GM12875 (cell line): ENCODE results near the gene PJA2.

Experiments
- H3K4me3 ChIP-seq: one replicate; pipeline ENCODE4 v1.5.1; 2011; ENCODE audit warnings: low read depth, low read length, control low read depth
- CTCF ChIP-seq: IDR thresholded peaks from 2 replicates; pipeline ENCODE4 v1.5.1; 2011; ENCODE audit warnings: low read depth, mild to moderate bottlenecking, control low read depth, inconsistent platforms, low read length, moderate library complexity, borderline replicate concordance; ENCODE audit not compliant: insufficient read depth

Gene PJA2

GRCh38 chr5:109408991-109409843 lies 557 bp downstream of the PJA2 start:
- TF ChIP-seq CTCF, result no peak
- peak overlapping the region; percentile 86 for H3K4me3 ChIP-seq

- peak overlapping the region; percentile 86 for H3K4me3 ChIP-seq
- TF ChIP-seq CTCF, result no peak
These were observed 1.9 kb downstream of the PJA2 start for GRCh38 chr5:109407913-109408312.

- no peak for TF ChIP-seq CTCF
- H3K4me3 ChIP-seq, result no peak overlapping the region
These were observed 3.1 kb downstream of the PJA2 start for GRCh38 chr5:109406719-109407118.

- no peak overlapping the region for H3K4me3 ChIP-seq
- no peak for TF ChIP-seq CTCF
These were observed 5.3 kb downstream of the PJA2 start for GRCh38 chr5:109404428-109404960.

GRCh38 chr5:109403469-109403868 lies 6.3 kb downstream of the PJA2 start:
- no peak for TF ChIP-seq CTCF
- H3K4me3 ChIP-seq, result no peak overlapping the region

- no peak for TF ChIP-seq CTCF
These were observed 10.5 kb downstream of the PJA2 start for GRCh38 chr5:109399092-109399759.

GRCh38 chr5:109396965-109397364 lies 12.8 kb downstream of the PJA2 start:
- no peak overlapping the region for H3K4me3 ChIP-seq

More at GRCh38 chr5:109399092-109399759, 10.5 kb downstream of the PJA2 start:
- no peak overlapping the region for H3K4me3 ChIP-seq

More at GRCh38 chr5:109396965-109397364, 12.8 kb downstream of the PJA2 start:
- TF ChIP-seq CTCF, result no peak
